Lung (tissue), 12 donors: Measurements from ENCODE around the gene GARIN6. TPM values are rescaled to one million over a fixed set of nuclear protein-coding genes. Genes with fewer than 3 reads are reported as not detected.

Source experiments
- ATAC-seq: fragments of 200-7000 bp; cut with Tn5 transposase; one replicate; pipeline ENCODE4 v1.9.1; 2020; ENCODE audit warnings: moderate number of reproducible peaks; ENCODE audit not compliant: insufficient read depth, low FRiP score
- DNase-seq, 3 donors: peaks; one replicate each; pipeline ENCODE4 v3.0.0-alpha.2; 2013 to 2017
- H3K27ac ChIP-seq, 2 donors: one replicate each; pipeline ENCODE4 v1.5.1; 2013; ENCODE audit warnings: mild to moderate bottlenecking in 2 of 2, moderate library complexity in 2 of 2, control low read depth in 1 of 2, inconsistent platforms in 1 of 2, low read depth in 1 of 2, low read length in 1 of 2
- H3K27me3 ChIP-seq, 3 donors: one replicate each; pipeline ENCODE4 v1.5.1; 2013; ENCODE audit warnings: low read length in 2 of 3; ENCODE audit not compliant: control insufficient read depth in 3 of 3, insufficient read depth in 3 of 3
- H3K36me3 ChIP-seq, 4 donors: one replicate each; pipeline ENCODE4 v1.5.1; 2013; ENCODE audit warnings: low read length in 4 of 4, mild to moderate bottlenecking in 1 of 4, moderate library complexity in 1 of 4; ENCODE audit not compliant: control insufficient read depth in 4 of 4, insufficient read depth in 4 of 4
- H3K4me1 ChIP-seq, 5 donors: one replicate each; pipeline ENCODE4 v1.5.1; 2013; ENCODE audit warnings: low read length in 5 of 5, mild to moderate bottlenecking in 2 of 5, moderate library complexity in 1 of 5; ENCODE audit not compliant: control insufficient read depth in 5 of 5, insufficient read depth in 5 of 5
- H3K4me3 ChIP-seq: one replicate; pipeline ENCODE4 v1.5.1; 2013; ENCODE audit warnings: mild to moderate bottlenecking, control low read depth, moderate library complexity
- H3K9ac ChIP-seq, 2 donors: one replicate each; pipeline ENCODE4 v1.5.1; 2013; ENCODE audit warnings: low read length in 2 of 2, control low read depth in 1 of 2; ENCODE audit not compliant: insufficient read depth in 1 of 2
- H3K9me3 ChIP-seq, 4 donors: one replicate each; pipeline ENCODE4 v1.5.1; 2013; ENCODE audit warnings: low read length in 3 of 4, mild to moderate bottlenecking in 1 of 4, moderate library complexity in 1 of 4; ENCODE audit not compliant: control insufficient read depth in 4 of 4, insufficient read depth in 3 of 4
- CTCF ChIP-seq: IDR thresholded peaks from 2 replicates; pipeline ENCODE4 v1.5.1; 2012; ENCODE audit warnings: mild to moderate bottlenecking; ENCODE audit errors: control extremely low read depth, extremely low read depth
- WGBS, 2 donors: extraction: QIAGEN DNeasy Blood & Tissue Kit; methylation state at CpG; one replicate each; pipeline ENCODE4 v1.1.7; 2013; 5-methylcytosine and 5-hydroxymethylcytosine counted together
- polyA plus RNA-seq, 2 donors: library from polyadenylated mRNA; stranded (reverse); fragments of 200-250 nt; gene quantifications; one replicate each; pipeline ENCODE4 v1.2.1, GENCODE V29; 2013
- total RNA-seq, 2 donors: library from RNA; depleted of rRNA in 1 of 2; stranded (reverse); fragments of >200 nt in 1 of 2; gene quantifications; one replicate each; pipeline ENCODE4 v1.2.1, GENCODE V29; 2014 to 2021
- donor health status: control.
- donor health status: control.
- donor health status: Bipolar disorder and iron deficiency.
- donor health status: healthy.
- donor health status: DM: yes; HTN: yes; CAD: no.

Gene GARIN6
- total and polyA plus RNA-seq, 4 donors, result not detected

GRCh38 chr12:99627459-99627858 lies 20.1 kb upstream of the GARIN6 start:
- Histone ChIP-seq H3K27me3 (no peaks in the 10 kb centered on the region), H3K9me3 (peaks cover 0 to 3% (median 0%) of the 10 kb centered on the region in 4 donors), H3K9ac (no peak overlapping the region), H3K27ac (no peak overlapping the region), H3K36me3 (no peaks in the 10 kb centered on the region), H3K4me3 (no peak overlapping the region), H3K4me1 (peaks cover 0 to 10% (median 0%) of the 10 kb centered on the region in 5 donors)
- WGBS, 2 donors, result 75 to 86% methylated on average over 2 of the region's 2 CpGs
- no peak for TF ChIP-seq CTCF
- DNase-seq (peak; percentile 14 to 39 (median 36)), ATAC-seq (no peak)

DNA sequence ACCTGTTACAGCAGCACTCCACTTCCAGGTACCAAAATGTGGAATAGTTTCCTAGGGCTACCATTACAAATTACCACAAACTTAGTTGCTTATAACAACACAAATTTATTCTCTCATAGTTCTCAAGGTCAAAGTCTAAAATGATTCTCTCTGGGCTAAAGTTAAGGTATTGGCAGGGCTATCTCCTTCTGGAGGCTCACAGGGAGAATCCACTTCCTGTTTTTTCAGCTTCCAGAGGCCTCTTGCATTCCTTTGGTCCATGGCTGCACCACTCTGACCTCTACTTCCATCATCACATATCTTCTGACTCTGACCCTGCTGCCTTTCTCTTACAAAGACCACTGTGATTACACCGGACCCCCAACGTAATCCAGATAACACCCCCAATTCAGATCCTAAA lies 2.9 kb upstream of the GARIN6 start:
- Histone ChIP-seq H3K9ac (no peak overlapping the region), H3K4me3 (no peak overlapping the region), H3K27ac (no peak overlapping the region), H3K4me1 (no peaks in the 10 kb centered on the region), H3K27me3 (no peaks in the 10 kb centered on the region), H3K9me3 (no peaks in the 10 kb centered on the region), H3K36me3 (peaks cover 0 to 1% (median 0%) of the 10 kb centered on the region in 4 donors)
- no peak for TF ChIP-seq CTCF
- 77 to 97% methylated on average over 2 of the region's 2 CpGs for WGBS, 2 donors
- DNase-seq, result no peak
- no peak for ATAC-seq

DNA sequence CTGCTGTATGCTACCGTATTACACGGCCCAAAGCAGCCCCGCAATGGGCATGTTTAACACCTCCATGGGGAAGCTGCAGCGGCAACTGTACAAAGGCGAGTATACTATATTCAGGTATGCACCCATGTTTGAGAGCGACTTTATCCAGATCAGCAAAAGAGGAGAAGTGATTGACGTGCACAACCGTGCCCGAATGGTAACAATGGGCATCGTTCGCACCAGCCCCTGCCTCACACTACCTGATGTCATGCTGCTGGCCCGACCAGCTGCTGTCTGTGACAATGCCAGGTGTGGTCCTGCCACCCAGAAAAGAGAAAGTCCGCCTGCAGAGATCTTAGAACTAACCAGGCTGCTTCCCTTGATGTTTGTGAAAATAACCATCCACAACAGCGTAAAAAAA lies 630 bp downstream of the GARIN6 start:
- no peaks in the 10 kb centered on the region for H3K27me3 ChIP-seq
- H3K9ac ChIP-seq, result no peak overlapping the region
- 91 to 95% methylated on average over 14 of the region's 14 CpGs for WGBS, 2 donors
- DNase-seq (no peak), ATAC-seq (no peak)
- H3K36me3 ChIP-seq, result peaks cover 0 to 1% (median 0%) of the 10 kb centered on the region in 4 donors
- no peak overlapping the region for H3K4me3 ChIP-seq
- no peaks in the 10 kb centered on the region for H3K9me3 ChIP-seq
- no peak overlapping the region for H3K27ac ChIP-seq
- TF ChIP-seq CTCF, result no peak
- H3K4me1 ChIP-seq, result no peaks in the 10 kb centered on the region

DNA sequence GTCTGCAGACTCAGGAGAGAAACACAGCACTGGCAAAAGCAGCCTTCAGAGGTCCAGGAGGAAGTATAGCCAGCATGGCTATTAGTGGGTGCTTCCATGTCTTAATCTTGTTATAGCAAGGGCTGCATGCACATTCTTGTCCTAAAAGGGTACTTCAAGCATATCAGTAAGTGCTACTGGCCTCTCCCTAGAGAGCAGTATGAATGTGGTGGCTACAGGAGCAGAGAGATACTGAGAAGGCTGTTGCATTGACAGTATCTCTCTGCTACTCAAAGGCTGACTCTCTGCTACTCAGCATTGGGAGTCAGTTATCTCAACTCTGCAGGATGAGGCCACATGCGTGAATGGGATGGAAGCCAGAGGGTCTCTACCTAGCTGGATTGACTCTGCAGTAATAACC lies 2.0 kb downstream of the GARIN6 start:
- 64 to 73% methylated on average over 1 of the region's 1 CpG for WGBS, 2 donors

More for the DNA sequence above, 2.0 kb downstream of the GARIN6 start:
- Histone ChIP-seq H3K27ac (no peak overlapping the region), H3K9ac (no peak overlapping the region), H3K4me3 (no peak overlapping the region), H3K4me1 (no peaks in the 10 kb centered on the region), H3K9me3 (no peaks in the 10 kb centered on the region), H3K27me3 (no peaks in the 10 kb centered on the region), H3K36me3 (peaks cover 0 to 1% (median 0%) of the 10 kb centered on the region in 4 donors)
- ATAC-seq, result no peak
- no peak for DNase-seq
- TF ChIP-seq CTCF, result no peak
